NCI-H2171 treated with DMSO at 0.1 percent for 48 hours (cell line): Measurements from ENCODE around the gene KAZN.

Experiments used
- DNase-seq: peaks from one replicate; lab custom pipeline; 2025; lab: John Stamatoyannopoulos, UW

KAZN gene

DNA sequence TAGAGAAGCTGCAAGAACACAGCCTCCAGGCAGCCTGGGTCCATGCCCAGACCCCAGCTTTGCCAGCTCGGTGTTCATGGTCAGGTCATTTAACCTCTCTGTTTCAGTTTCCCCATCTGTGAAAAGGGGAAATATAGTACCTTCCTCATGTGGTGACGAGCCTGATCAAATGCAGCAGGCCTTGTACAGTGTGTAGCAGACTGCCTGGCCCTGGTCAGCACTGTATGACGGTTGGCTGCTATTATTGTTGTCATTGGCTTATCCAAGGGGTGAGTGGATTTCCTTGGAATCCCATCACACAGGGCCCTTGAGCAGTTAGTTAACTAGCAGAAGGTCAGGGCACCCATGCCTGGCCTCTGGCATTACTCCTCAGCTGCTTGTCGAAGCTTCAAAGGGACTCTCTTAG, 548.5 kb downstream of the KAZN start:
- no peak for DNase-seq

DNA sequence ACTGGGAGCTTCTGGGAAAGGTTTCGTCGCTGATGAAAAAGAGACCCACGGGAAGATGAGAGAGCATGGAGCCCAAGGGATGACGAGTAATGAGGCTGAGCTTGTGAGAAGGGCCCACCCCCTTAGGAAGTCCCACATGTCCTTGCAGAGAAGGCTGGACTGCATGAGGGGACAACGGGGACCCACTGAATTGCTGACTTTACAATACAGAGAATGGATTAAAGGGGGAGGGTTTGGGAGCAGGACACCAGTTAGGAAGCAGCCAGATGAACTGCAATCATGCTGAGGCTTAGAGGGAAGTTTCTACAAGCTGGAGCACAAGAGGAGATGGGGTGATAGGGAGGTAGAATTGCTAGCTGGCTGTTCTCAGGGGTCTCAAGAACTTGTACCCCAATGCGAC, 549.5 kb downstream of the KAZN start:
- no peak for DNase-seq

DNA sequence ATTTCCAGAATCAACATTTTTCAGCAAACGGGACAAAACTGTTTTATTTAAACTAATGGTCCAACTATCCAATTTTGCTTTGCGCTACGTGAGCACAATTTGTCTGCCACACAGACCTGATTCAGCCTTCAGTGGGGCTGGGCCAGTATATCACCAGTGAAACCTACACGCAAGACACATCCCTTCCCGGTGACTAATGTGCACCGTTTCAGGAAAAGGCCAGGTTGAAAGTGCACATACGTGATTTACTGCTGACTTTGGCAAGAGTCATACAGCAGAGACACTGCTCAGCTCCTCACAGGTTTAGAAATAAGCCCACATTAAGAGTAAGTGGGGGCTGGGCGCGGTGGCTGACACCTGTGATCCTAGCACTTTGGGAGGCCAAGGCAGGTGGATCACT, 550.0 kb downstream of the KAZN start:
- DNase-seq = no peak

DNA sequence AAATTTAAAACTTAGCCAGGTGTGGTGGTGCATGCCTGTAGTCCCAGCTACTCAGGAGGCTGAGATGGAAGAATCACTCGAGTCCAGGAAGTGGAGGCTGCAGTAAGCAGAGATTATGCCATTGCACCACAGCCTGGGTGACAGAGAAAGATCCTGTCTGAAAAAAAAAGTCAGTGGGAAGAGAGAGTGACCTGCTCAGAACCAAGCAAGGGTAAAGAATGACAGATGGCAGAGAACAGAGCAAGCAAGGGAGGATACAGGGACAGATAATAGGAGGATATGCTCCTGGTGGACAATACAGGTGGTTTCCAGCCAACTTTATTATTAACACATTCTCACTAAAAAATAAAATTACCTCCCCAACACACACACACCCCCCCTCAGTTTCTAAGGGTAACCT, 550.5 kb downstream of the KAZN start:
- peak; percentile 74 for DNase-seq

DNA sequence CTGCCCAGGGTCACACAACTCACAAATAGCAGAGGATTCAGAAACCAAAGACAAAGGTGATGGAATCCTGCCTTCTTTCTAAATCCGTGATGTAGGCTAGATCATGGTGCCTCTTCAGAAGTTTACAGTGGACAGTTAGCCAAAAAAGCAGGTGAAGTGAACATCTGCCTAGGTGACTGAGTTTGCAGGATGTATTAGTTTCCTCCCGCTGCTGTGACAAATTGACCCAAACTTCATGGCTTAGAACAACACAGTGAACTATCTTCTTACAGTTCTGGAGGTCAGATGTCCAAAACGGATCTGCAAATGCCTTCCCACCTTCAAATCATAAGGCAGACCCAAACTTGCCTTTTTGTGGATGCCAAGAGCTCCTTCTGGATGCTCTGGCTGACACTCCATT, 551.9 kb downstream of the KAZN start:
- DNase-seq = no peak

DNA sequence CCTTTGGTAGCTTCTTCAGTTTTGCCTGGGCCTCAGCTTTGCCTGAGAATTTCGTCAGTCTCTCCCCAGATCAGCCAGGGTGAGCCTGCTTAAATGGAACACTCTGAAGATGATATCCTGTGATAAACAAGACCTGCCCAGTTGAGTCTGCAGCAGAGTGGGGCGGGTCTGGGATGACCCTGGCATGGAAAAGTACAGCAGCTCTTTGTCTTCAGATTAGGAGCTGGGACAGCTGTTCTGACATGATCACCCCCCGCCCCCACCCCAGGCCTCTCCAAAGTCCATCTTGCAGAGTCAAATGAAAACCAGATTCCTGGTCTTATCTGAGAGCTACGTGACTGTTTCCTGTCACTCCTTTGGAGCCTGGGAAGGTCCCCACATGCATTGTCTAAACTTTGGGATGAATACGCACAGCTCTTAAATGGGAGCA, 552.9 kb downstream of the KAZN start:
- no peak for DNase-seq

DNA sequence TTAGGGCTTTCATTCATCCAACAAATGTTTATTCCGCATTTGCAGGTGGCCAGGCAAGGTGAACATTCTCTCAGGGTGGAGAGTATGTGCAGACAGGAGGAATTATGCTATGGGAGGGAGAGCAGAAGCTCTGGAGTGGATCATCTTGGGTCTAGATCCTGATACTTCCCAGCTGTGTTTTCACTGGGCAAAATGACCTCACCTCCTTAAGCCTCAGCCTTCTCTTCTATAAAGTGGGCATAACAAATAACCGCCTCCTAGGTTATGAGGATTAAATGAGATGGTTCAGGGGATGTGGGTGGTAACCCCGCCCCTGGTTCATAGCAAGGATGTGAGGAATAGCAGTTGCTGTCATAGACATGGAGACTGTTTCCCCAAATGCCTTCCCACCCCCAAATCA, 553.4 kb downstream of the KAZN start:
- DNase-seq = no peak

DNA sequence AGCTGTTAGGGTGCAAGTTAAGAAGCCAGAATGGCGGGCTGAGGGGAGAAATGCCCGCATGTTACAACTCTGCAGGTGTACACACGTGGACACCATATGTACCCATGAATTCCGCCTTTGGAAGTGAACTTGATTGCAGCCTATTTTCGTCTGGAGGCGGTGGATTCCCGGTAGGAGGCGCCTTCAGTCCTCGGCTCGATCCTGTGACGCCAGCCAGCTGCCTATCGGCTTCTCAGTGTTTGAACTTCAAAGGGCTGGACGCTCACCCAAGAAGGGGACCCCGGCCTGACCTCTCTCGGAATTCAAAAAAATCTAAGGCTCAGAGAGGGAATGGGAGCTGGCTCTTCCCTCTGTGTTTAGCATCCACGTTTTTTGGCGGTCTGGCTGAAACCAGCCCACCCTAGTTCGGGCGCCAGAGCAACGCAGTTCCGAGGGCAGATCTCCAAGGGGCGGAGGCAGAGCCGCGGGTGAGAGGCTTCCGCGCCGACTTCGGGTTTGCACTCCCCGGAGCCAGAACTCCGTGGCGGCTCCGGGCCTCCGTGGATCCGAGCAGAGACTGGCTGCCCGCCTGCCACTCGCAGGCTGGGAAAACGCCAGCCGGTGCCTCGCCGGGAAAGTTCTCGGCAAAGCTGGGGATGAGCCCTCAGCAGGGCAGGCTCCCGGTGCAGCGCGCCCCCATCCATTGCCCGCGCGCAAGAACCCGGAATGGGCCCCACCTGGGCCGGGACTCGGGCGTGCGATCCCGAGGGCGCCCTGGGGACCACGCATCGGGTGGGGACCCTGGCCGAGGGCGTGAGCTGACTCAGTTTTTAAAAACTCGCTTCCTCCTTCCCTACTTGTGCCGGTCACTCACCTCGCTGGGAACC, 554.1 kb downstream of the KAZN start:
- peak; percentile 89 for DNase-seq

DNA sequence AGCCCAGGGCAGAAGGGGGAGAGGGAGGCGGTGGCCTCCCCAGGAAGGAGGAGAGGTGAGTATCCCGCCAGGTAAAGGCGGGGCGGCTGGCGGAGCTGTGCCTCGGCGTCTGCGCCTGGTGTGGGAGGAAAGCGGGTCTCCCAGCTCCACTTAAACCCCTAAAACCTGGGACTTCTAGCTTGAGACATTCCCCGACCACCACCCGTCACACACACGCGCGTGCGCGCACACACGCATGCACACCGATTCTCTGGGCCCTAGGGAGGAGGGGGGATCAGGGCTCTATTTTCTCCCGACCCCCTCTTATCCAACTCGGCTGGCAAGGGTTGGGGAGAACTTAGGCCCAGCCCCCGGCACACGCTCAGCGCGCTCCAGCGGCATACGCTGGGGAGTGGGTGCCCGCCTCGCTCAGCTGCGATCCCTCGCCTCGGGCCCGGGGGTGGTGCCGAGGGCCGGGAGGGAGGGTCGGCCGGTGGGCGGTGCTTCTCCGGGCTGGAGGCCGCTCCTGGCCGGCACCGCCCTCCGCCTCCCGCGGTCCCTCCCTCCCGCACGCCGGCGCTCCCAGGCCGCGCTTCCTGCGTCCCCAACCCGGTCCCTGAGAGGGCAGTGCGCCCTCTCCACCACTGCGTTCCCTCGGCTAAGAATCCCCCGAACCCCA, 554.8 kb downstream of the KAZN start, which contains the start of gene TMEM51:
TMEM51 (plus strand) TSS at position 564 of the 658 bp plus-strand sequence. CDS start 61,341 bp downstream, outside the sequence.
- DNase-seq = peak; percentile 73

DNA sequence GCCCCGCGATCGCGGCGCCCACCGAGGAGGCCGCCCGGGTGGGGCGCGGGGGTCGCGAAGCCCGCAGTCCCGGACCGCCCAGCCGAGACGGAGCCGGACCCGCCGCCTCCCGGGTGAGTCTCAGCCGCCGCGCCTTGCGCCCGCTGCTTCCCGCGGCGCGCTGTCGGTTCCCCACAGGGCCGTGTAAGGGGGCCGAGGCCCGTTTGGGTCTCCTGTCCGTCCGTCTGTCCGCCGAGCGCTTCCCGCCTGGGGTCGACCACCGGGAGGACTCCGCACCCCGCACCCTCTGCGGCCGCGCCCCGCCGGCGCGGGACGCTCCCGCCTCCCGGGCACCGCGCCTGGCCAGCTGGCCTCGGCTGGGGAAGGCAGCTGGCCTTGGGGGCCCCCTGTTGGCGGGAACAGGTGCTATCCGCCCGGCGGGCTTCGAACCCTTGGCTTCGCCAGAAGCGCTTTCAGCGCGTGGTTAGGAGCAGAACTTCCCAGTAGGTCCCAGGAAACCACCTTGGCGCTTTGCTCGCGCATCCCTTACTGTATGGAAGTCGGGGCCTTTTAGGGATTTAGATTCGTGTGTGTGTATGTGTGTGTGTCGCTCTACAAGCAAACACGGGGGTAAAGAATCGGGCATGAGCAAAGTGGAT, 555.5 kb downstream of the KAZN start:
- peak; percentile 48 for DNase-seq

DNA sequence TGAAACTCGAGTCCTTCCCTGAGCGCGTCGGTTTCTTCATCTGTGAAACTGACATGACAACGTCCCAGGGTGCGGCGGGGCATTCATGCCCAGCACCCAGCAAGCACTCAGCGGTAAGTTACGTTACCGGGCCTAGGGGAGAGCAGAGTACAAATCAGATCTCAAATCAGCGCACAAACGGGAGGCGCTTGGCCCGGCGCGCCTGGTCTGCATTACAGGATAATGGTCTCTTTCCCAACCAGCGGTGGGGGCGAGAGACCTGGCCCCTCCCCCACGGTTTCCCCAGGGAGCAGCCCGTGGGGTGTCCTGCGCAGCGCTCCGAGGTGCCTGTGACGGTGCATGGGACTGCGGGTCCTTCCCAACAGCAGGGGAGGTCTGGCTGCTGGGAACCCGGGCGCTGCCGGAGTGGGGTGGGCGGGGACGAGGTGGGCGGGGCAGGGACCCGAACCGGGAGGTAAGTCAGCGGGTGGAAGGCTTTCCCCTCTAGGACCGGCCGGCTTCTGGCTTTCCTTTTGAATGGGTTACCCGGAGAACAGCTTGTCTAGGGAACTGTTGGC, 556.1 kb downstream of the KAZN start:
- no peak for DNase-seq

DNA sequence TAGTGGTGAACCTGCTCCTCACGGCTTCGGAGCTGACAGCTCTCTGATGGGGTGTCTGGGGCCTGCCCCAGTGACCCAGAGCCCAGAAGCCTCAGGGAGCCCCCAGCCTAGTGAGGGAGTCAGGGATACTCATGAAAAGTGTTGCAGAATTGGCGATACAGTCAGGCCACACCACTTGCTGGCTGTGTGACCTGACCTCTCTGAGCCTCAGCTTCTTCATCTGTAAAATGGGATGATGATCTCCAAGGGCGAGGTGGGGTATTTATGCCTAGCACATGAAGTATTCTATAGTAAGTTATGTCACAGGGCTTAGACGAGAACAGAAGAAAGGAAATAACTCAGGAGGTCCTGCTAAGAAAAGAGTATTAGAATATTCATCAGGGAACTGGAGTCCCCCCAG, 556.7 kb downstream of the KAZN start:
- DNase-seq = no peak

DNA sequence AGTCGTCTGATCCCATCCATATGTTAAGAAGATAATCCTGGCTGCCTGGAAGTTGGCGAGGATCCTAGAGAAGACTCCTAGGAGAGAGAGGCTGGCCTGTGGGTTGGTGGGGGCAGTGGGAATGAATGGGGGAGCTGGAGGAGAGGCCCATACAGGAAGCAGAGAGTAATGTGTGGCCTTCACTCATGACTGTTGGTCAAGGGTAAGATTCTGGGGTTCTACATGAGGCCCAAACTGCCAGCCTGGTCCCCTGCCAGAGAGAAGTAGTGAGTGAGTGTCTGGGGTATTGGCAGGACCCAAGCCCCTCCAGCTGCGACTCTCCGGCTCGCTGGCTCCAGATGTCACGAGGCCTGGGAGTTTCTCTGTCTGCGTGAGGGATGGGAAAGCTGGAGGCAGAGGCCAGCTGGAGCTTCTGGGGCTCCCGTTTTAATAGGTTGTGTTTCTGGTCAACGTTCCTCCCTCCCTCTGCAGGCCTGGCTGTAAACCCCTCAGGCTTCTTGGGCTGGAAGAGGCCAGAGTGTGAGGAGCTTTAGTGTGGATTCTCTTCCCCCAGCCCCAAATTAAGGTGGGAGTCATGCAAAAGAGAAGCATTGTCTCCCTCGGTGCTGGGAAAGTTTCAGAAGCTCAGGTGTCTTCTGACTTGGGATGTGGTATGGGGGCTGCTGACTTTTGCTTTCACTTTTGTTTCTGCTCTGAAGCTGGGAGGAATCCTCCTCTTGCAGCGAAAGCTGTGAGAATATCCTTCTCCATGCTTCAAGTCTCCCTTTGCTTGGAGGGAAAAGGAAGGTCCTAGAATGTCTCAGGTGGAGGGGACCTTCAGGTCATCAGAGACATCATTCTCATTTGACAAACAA, 557.6 kb downstream of the KAZN start:
- DNase-seq = peak; percentile 45

DNA sequence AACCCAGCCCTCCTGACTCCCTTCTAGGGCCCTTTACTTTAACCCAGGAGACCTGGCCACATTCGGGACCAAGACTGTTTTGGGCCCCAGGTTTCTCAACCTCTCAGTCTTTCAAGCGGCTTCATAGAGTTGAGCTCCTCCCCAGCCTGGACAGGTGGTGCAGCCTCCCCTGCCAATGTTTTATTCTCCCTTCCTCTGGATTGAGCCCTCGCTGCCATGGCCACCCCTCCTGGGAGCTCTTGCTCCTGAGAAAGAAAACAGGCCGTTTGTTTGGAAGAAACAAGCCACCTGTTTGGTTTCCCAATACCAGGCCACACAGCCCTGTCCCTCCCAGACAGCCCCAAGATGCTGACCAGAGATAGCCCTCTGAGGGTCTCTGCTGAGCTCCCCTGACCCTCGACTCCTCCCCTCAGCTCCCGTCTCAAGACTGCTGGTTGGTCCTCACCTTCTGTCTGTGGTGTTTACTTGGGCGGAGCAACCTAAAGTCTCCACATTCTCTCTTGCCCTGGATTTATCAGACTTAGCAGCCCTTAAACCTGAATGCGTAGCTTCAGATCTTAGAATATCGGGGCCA, 558.4 kb downstream of the KAZN start:
- DNase-seq = peak; percentile 13

DNA sequence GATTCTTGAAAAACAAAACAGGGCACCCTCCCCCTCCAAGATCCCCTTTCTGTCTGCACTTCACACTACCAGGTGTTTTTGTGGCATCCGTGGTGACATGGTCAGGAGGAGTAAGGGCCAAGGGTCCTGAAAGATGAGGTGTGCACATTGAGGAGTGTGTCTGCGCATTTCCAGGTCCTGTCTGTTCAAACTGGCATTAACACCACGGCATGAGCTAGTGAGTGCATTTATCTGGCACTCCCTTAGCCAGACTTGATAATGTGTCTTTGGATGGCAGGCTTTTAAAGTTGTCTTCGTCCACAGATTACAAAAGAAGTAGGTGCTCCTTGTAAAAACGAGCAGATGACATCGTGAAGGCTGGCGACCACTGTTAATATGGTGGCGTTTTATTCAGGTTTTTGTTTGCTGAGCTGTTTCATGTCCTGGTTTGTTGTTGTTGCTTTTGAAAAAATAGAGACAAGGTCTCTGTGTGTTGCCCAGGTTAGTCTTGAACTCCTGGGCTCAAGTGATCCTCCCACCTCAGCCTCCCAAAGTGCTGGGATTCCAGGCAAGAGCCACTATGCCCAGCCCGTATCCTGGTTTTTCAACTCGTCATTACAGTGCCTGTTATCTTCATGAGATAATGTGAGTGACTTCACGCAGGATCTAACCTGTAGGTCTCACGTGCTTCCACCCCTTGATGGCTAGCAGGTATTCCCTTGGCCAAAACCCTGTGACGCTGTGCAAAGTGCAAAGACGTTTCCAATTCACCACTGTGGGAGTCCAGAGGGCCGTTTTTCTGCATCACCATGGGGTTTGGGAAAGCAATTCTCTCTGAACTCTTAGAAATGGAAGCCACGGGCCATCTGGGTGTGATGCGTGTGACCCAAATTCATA, 559.3 kb downstream of the KAZN start:
- no peak for DNase-seq

DNA sequence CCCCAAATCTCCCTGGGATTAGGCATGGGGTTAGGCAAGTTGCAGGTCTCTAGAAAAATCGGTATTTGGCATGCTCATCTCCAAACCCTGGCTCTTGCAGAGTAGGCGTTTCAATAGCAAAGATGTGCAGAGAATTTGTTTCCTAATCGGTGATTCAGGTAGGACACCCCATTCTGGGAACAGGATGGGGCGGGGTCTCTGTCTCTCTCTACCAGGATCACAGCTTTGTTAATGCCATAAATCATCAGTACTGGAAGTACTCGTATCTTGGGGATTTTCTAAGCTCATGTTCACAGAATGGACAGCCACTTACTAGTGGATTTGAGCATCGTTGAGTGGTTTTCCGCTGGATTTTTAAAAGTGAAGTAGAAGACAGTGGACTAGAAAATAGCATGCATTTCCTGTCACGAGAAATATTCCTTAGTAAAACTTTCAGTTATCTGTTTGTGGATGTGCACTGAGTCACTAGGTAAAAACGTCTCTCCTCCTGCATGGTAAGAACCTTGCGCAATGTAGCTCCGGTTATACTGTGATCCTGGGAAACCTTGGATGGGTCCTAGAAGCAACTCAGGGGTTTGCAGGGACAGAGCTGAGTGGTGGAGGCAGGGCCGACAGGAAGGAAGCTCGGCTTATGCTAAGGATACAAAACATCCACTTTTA, 560.2 kb downstream of the KAZN start:
- no peak for DNase-seq

DNA sequence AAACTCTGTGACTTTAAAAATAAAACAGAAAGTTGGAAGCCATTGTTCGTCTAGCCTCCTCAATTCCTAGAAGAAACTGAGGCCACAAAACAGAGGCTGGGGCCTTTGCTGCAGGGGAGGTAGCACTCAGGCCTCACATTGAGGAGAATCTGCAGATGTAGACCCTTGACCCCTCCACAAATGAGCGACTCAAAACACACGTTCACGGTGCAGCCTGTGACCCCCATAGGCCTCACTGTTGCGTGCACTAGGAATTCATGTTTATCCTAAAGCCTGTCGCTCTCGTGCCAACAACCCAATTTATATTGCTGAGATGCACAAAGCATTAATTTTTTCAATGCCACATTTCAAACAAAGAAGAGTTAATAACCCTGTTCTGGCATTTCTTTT, 560.7 kb downstream of the KAZN start:
- DNase-seq = no peak

DNA sequence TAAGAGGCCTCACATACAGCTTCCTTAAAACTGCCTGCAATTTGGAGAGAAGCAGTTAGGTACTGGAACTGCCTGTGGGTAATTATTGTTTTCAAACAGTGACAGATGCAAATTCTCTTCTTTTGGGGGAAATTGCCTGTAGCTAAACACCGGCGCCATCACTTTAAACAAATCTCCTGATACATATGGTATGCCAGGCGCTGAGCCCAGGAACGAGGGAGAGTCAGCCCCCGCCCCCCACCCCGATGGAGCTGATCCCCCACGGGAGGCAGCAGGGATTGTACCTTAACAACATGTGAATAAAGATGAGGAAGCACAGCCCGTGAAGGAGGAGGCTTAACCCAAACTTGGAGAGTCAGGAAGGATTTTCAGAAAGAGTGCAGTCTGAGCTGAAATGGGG, 562.1 kb downstream of the KAZN start:
- peak; percentile 77 for DNase-seq

DNA sequence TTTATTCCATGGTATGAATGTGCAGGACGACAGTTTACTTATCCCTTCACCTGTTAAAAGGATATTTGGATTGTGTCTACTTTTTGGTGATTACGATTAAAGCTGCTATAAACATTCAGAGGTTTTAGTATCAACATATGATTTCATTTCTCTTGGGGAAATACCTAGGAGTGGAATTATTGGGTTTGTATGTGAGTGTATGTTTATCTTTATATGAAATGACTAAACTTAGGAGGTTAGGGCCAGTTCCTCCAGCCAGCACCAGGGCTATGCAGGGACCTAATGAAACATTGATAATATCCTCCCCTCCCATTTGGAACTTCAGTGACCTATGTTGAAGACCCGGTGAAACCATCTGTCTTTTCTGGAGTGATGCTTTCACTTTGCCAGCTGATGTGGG, 568.9 kb downstream of the KAZN start:
- no peak for DNase-seq
